HG02623 (cell line): Measurements from ENCODE around the gene ATG4A.

Experiments
- ATAC-seq: cut with Tn5 transposase; IDR thresholded peaks from one replicate; pipeline ENCODE4 v1.9.1; 2021; ENCODE audit warnings: moderate library complexity; ENCODE audit not compliant: unreplicated experiment

The ATG4A gene

DNA sequence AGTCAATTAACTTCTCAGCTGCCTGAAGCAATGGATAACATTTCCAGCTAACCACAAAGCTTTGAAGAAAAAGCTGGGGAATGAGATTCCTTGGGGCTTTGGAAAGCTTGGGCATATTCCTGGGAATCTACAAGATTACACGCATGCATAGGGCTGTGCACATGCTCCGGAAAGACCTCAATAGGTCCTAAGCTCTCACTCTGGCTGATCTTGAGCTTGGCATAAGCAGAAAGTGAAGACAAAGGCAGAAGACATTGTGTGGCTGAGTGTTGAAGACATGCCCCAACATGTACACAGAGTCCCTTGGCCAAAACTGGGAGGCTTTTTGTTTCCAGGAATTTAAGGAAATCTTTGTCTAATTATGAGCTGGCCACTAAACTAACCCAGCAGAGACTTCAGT lies 31.2 kb downstream of the ATG4A start:
- ATAC-seq = no peak

DNA sequence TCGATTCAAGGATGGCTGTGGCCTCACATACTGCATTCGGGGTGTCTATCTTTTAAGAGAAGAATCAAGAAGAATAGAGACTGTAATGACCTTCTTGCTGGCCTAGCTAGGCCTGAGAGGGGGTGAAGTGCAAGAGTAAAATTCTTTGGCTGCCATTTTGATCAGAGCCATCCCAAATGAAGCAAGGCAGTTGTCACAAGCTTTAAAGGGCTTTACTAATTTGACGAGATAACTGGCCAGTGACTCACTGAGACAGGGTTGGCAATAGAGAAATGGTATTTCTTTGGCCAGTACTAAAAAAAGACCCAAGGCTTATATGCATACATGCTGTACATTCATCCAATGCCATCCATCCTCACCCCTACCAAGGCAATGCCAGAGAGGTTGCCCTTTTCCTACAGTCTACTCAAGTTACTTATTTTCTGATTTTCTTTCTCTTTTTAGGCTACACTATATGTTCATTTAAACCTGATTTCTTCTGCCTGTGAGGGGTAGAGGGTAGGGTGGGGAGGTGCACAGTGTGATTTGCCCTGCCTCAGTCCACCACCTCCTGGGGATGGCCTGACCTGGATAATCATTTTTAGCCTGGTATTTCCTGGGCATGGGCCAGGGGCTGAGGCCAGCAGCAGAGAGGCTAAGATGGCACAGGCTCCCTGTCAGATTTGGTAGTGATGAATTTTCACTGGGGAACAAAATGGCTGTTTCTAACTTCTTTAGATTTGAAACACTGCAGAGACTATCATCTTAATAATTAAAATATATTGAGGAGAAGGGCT lies 32.2 kb downstream of the ATG4A start:
- no peak for ATAC-seq

DNA sequence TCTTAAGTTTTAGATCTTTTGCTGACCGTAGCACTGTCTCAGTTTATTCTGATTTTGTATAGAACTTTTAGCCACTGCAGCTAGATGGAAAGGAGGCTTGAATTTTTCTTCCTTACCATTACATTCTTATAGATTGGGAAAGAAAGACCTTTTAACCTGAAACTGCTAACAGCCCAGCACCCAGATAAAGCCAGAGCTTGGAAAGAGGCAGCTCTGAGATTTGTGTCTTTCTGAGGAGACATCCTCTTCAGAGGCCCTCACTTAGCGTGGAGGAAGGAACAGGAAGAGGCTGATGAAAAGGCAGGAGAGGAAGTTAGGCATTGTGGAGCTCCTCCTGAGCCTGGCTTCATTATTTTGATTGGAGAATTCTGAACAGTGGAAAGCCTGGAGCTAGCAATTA lies 35.1 kb downstream of the ATG4A start:
- no peak for ATAC-seq

DNA sequence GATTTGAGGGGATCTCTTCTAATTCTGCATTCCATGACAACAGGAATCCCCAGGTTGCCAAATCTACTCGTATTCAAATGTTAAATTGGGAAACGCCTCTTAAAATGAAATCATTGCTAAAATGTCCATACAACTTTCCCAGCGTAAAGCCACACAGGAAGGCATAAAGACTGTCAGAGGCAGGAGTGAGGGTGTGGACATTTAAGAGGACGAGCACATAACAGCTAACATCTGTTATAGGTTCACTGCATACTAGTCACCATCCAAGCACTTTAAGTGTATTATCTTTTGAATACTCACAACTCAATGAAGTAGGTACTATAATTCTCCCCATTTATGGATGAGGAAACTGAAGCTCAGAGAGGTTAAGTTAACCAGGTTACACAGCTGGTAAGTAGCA lies 35.6 kb downstream of the ATG4A start:
- no peak for ATAC-seq

DNA sequence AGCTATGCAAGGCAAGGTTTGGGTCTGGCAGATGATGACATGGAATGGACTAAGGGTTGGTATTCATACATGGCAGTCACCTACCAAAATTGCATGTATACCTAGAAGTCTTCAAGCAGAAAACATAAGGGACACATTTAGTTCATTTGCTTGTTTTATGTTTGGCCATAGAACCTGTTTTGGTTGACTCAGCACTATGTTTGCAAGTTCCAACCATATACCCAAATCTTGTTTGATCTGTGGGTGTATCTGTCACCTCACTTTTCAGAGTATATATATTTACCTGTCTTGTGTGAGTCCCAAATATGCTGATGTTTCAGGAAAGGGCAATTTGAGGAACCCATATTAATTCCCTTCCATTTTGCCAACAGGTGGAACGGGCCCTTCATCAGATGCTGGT lies 39.3 kb downstream of the ATG4A start:
- ATAC-seq = no peak

DNA sequence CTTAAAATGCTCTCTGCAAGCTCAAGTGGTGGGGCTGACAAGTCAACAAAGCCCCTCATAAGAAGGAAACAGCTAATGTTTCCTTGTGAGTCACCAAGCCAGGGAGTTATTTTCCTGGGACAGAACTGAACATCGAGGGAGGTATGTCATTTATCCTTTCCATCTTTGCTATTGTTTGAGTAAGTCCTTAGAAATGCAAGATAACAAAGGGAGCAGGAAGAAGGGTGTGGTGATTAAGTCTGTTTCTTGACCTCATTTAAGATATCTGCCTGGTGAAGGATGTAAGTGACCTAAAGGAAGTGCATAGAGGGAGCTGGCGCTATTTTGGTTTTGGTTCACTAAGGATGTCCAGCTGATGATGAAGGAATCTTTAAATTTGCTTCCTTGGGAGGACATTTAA lies 39.9 kb downstream of the ATG4A start:
- no peak for ATAC-seq

DNA sequence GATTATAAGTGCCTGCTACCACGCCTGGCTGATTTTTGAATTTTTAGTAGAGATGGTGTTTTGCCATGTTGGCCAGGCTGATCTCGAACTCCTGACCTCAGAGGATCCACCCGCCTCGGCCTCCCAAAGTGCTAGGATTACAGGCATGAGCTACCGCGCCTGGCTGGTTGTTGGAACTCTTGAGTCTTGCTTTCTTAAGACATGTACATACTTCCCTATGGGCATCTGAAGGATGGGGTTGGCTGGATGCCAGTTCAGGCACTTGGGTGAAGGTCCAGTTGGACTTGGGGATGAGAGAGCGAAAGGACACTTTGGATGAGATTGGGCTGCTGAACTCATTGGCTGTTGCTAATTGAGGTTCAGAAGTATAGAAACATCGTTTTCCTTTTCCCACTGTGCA lies 40.5 kb downstream of the ATG4A start:
- no peak for ATAC-seq

DNA sequence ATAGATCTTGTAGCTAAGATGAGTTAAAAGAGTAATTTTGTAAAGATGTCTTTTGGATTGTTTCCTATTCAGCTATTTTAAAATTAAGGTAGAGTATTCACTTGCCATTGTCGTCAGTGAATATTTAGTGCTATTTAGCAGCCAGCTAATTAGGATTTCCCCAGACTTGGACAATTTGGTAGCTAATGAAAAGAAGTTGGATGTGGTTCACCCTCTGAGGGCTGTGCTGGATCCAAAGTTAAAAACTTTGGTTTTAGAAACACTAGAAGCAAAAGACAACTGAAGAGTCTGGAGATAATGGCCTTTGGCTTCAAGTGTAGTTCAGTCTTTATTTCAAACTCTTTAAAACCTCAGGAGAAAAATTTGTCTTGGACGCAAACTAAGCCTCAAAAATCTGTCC lies 41.3 kb downstream of the ATG4A start:
- no peak for ATAC-seq

DNA sequence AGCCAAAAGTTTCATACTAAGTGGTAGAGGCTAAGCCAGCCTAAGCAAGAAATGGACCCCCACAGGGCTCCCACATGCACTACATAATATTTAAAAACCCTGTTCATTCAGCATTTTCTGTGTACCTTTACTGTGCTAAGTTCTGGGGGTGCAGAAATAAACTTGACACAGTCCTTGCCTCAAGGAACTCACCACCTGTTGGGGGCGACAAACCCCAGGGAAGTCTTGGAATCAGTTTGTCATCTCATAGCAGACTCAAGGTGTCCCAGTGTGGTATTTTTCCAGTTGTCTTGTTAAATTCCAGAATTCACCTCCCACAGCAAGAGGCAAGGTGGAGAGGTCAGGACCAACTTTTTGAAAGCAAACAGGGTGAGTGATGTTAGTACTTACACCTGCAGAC lies 43.1 kb downstream of the ATG4A start:
- no peak for ATAC-seq

DNA sequence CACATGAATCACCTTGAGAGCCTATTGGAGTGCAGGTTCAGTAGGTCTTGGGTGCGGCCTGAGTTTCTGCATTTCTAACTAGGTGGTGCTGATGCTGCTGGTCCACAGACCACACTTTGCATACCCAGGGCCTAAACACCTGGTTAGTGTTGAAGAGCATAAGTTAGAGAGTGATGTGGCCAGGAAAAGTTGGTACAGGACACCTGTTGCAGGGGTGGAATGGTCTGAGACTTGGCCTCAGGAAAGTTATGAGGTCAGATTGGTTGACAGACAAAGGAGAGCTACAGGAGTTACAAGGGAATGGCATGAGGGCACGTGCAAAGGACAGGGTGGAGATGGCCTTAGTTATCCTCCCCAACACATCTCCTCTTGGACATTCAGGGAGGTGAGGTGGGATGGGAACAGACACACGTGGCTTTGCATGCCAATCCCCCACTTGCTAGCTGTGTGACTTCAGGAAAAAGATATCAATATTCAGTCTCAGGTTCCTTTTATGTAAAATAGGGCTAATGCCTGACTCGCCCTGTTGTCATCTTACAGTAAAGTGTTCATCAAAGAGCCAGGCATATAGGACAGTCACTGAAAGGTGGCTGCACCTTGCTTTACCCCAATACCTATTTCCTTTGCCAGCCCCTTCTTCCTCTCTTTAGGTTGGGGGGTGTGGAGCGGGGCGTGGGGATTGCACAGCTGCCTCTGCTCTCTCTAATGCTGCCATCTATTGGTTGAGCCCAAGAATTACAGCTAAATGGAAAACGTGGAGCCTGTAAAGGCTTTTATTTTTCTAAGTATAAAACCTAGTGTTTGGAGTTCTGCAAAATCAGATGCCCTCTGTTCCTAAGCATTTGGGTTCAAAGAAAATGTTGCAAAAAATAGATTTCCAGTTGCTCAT lies 47.5 kb downstream of the ATG4A start:
- ATAC-seq = no peak

DNA sequence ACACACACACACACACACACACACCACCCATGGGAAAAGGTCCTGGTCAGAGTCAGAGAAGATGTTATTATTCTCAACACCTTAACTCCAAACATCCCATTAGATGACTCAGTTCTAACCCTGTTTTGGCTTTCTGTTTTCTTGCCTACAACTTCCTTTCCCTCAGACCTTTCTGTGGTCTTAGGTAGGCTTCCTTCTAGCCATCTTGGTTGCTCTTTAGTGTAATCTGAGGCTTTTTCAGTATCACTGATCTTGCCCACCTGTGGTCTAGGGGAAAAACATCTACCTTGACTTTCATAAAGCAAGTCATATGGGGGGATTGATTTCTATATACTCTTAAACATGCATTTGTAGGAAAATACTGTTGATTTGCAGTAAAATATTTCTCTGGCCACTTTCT lies 56.9 kb downstream of the ATG4A start:
- ATAC-seq = peak; percentile 98

DNA sequence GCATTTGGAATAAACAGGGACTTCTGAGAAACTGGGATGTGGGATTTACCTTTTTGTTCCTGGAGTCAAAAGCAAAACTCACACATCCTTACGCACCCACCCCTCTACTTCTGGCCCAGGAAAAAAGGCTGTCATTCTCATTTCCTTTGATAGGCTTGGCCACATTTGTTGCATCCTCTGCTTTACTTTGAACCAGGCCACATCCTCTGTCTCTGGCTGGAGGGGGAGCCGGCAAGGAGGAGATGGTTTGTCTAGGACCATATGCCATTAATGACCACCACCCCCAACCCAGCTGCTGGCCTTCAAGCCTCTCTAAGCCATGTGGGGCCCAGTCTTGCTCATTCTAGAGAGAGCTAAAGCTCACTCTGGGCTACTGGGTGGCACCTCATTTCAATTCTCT lies 64.5 kb downstream of the ATG4A start:
- no peak for ATAC-seq

DNA sequence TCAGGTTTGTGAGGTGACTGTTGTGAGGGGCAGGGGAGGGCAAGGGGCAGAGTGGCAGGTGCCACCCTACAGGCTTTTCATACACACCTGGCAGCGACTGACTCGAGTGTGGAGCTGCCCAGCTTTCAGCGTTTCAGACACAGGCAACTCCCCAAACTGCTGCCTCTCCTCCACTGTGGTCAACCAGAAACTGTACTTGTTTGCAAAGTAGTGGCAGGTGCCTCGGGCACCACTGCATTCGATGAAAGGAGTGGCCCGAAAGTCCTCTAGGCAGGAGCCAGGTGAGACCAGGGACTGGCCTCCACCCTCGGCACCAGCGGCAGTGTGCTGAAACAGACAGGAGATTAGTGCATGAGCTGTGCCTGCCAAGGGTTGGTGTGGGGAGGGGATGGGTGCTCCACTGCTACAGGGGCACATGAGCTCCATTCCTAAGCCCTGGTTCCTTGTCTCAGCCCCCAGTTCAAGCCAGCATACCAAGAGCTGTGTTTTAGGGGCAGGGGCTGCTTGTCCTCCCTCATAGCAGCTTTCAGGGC lies 65.4 kb downstream of the ATG4A start:
- ATAC-seq = no peak

DNA sequence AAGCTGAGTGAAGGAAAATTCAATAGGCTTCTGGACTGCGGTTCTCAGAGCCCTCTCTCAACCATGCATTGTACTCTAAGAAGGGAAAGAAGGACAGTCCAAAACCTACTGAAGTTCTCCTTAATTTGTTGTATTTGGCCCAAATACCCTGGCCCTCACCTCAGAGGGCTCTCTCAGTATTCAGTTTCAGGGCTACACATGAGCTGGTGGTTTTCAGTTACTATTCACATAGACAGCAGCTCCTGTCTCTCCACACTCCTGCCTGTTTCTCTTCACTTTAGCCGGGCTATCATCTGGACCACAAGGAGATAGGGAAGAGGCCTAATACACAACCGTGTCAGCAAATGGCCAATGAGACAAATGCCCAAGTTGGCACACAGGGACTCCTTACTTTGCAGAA lies 66.0 kb downstream of the ATG4A start:
- no peak for ATAC-seq

DNA sequence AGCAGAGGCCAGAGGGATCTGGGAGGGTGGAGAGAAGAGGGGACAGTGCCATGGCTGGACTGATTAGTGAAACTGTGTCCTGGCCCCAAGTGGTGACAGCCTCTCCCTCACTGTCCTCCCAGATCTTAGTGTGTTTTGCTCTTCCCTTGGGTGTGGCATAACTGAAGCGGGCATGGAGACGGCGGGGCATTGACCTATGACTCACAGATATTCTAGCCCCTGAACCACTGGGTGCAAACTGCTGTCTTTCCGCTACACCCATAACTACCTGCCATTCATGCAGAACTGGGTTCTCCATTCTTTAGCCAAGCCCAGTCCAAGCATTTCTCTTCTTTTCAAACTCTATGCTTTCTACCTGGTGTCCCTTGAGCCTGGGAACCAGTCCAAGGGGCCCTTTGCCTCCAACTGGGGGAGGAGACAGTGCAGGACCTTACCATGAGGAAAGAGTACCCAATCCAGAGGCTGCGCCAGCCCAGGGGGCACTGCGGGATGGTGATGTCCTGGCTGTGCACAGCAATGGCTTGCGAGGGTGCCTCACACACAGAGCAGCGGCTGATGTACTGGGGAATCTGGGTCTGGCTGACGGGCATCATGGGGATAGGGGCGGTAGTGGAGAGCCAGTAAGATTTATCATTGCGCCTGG lies 67.6 kb downstream of the ATG4A start:
- ATAC-seq = no peak

DNA sequence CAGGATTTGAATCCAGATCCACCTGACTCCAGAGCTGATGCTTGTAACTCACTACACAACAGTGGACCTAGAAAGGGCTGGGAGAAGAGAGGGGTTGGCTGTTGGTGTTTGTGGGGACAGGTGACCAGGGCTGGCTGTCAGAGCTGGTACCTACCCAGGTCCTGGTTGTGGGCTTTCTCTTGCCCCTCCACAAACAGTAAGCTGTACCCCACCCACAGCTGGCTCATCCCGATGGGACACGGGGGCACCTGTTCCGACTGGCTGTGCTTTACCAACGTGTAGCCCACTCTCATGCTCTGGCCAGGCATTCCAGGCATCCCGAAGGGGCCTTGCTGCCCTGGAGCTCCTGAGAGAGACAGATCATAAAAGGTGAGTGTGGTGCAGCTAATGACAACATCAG lies 68.7 kb downstream of the ATG4A start:
- ATAC-seq = no peak

DNA sequence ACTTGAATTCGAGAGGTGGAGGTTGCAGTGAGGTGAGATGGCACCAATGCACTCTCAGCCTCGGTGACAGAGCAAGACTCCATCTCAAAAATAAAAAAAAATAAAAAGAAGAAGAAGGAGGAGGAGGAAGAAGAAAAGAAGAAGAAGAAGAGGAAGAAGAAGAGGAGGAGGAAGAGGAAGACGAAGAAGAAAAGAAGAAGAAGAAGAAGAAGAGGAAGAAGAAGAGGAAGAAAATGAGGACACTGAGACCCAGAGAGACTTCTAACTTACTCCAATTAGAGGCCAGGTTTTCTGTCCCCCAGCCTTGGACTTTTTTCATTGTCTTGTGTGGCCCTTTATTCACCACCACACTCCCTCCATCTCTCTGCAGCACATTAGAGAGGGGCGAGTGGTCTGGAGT lies 70.7 kb downstream of the ATG4A start:
- no peak for ATAC-seq

DNA sequence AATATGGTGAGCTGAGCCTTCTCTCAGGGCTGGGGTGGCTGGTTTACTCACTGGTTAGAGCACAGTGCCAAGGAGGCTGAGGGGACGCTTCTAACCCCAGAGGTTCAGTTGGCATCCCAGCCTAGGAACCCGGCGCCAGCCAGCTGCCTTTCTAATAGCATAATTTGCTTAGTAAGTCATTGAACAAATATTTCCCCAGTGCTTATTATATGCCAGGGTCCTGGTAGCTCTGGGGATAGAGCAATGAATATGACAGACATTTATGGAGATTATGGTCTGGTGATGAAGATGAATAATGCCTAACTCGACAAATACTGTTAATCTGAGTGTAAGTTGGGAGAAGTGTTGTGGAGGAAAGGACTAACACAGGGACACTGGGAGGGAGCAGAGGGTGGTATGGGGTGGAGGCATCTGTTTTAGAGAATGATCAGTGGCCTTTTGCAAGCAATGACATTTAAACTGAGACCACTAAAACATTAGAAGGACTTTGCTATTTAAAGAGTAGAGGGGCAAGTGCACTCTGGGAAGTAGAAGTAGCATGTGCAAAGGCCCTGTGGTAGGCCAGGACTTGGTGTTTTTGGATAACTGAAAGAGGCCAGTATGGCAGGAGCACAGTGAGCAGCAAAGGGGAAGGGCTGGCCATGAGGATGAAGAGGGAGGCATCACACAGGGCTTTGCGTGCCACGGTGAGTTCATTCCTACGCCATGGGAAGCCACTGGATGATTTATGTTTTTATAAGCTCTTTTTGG lies 71.9 kb downstream of the ATG4A start:
- no peak for ATAC-seq

DNA sequence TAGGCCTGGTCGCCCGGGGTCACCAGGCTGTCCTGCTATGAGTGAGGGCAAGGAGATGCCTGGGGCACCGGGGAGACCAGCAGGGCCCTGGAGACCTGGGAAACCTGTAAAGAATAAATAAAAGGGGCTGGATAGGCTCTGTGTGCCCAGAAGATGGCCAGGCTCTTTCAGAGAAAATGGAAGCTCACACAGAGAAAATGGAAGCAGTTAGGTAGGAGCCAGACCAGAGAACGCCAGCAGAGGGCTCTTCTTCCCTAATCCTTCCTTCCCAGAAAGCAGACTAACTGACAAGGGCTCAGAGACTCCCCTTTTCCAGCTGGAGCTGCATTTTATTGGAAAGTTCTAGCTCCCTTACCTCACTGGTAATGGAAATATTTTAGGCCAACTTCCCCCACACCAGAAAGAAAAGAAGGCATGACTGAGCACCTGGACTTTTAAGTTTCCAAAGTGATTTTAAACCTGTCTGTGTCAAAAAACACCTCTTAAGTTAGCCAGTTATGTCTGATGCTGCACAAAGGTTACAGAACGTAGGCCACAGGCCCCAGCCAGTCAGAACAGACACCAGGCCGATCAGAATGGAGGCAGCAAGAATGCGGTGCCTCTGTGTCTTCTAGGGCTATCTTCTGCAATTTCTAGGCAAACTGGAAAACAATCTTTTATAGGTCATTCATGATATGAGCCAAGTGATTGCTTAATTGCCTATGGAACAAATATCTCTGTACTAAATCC lies 74.0 kb downstream of the ATG4A start:
- ATAC-seq = no peak

DNA sequence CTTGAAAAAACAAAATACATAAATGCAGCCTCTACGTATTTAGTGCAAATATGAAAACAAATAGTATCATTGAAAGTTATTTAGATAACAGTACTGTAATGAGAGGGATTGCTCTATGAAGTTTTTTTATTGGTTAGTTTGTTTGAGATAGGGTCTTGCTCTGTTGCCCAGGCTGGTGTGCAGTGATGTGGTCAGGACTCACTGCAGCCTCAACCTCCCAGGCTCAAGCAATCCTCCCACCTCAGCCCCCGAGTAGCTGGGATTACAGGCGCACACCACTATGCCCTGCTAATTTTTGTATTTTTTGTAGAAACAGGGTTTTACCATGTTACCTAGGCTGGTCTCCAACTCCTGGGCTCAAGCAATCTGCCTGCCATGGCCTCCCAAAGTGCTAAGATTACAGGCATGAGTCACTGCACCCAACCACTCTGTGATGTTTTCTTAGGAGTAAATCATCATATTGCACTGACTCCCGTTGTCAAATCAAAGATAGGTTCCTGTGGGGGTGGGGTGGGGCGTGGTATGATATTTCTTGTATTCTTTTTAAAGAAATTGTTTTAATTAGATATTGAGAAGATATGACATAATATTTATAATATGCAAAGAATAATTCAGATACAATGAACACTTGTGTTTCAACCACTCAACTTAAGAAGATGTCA lies 75.8 kb downstream of the ATG4A start:
- ATAC-seq = no peak
